Activated CD8-positive, alpha-beta memory T cell treated with anti-CD3 and anti-CD28 coated beads for 4 hours (primary cell): ENCODE data around the gene GABARAPL1.
"Not testable (repeated sequence)": the region's sequence is repeated elsewhere in the genome, so short reads cannot be mapped to it uniquely, and the experiment has no call there.

Source experiments
- DNase-seq, 2 donors: peaks; one replicate each; pipeline ENCODE4 v3.0.0-alpha.2; 2020; ENCODE audit warnings: low read depth in 2 of 2

Gene GABARAPL1

GRCh38 chr12:10197879-10198278 is 14.8 kb upstream of the GABARAPL1 start:
- no peak for DNase-seq

GRCh38 chr12:10204495-10204894 is 8.2 kb upstream of the GABARAPL1 start:
- not testable (repeated sequence) for DNase-seq

GRCh38 chr12:10205220-10205807 is 7.4 kb upstream of the GABARAPL1 start:
- DNase-seq: no peak

- DNase-seq: no peak
Measured at GRCh38 chr12:10207136-10207535, 5.5 kb upstream of the GABARAPL1 start.

DNA sequence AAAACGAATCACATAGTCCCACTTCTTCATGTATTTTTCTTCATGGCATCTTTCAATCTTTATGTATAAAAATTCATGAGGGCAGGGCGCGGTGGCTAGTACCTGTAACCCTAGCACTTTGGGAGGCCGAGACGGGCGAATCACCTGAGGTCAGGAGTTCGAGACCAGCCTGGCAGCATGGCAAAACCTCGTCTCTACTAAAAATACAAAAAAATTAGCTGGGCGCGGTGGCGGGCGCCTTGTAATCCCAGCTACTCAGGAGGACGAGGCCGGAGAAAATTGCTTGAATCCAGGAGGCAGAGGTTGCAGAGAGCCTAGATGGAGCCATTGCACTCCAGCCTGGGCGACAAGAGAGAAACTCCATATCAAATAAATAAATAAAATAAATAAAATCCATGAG is 2.5 kb upstream of the GABARAPL1 start:
- no peak for DNase-seq

- DNase-seq: no peak
Measured at GRCh38 chr12:10211101-10211939, 1.4 kb upstream of the GABARAPL1 start.

- DNase-seq: peak; percentile 69 to 75
Measured at GRCh38 chr12:10211940-10212738, 538 bp upstream of the GABARAPL1 start.

GRCh38 chr12:10213168-10214135 is 775 bp downstream of the GABARAPL1 start:
- DNase-seq: peak; percentile 64 to 81

GRCh38 chr12:10214136-10214894 is 1.6 kb downstream of the GABARAPL1 start:
- DNase-seq: no peak

- no peak for DNase-seq
Measured at GRCh38 chr12:10214895-10215267, 2.2 kb downstream of the GABARAPL1 start.

GRCh38 chr12:10215436-10215835 is 2.8 kb downstream of the GABARAPL1 start:
- no peak for DNase-seq

GRCh38 chr12:10215946-10216345 is 3.3 kb downstream of the GABARAPL1 start:
- DNase-seq: not testable (repeated sequence)

DNA sequence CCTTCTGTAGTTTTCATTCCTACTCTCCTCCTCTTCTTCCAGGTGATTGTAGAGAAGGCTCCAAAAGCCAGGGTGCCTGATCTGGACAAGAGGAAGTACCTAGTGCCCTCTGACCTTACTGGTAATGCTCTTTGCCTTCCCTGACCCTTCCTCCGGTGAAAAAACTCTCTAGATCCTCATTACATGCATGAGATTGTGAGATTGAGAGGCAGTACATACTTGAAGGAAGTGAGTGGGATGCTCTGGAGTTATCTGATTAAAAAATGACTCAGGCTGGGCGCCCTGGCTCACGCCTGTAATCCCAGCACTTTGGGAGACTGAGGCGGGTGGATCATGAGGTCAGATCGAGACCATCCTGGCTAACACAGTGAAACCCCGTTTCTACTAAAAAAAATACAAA is 5.3 kb downstream of the GABARAPL1 start:
- DNase-seq: no peak

- DNase-seq: no peak
Measured at GRCh38 chr12:10220398-10221077, 7.9 kb downstream of the GABARAPL1 start.

GRCh38 chr12:10221846-10222245 is 9.2 kb downstream of the GABARAPL1 start:
- no peak for DNase-seq

GRCh38 chr12:10223208-10223607 is 10.5 kb downstream of the GABARAPL1 start:
- no peak for DNase-seq

- DNase-seq: not testable (repeated sequence)
Measured at GRCh38 chr12:10225426-10225825, 12.7 kb downstream of the GABARAPL1 start.

GRCh38 chr12:10226086-10226485 is 13.4 kb downstream of the GABARAPL1 start:
- no peak for DNase-seq

DNA sequence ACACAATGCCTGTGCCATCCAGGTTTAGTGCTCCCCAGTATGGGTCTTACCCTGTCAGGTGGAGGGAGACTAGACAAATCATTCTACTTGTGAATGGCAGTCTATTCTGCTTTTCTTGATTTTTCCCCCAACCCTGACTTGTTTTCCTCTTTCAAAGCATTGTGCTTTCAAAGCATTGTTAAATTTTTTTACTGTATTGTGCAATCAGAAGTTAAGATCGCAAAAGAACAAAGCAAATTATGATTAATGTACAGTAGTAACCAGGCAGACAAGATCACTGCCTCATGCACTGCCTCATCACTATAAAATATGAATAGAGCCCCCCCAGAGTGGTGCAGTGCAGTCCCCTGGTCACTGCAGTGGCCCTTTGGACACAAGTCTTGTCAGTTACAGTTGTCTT is 14.1 kb downstream of the GABARAPL1 start:
- DNase-seq: no peak

GRCh38 chr12:10227648-10228047 is 15.0 kb downstream of the GABARAPL1 start:
- DNase-seq: no peak
